ENCODE results near the gene ZNF697. TPM values are rescaled to one million over a fixed set of nuclear protein-coding genes. Genes with fewer than 3 reads are reported as not detected.

The ZNF697 gene
- total RNA-seq, 2 experiments from 2014 or later, result 0.41 to 0.59 TPM

DNA sequence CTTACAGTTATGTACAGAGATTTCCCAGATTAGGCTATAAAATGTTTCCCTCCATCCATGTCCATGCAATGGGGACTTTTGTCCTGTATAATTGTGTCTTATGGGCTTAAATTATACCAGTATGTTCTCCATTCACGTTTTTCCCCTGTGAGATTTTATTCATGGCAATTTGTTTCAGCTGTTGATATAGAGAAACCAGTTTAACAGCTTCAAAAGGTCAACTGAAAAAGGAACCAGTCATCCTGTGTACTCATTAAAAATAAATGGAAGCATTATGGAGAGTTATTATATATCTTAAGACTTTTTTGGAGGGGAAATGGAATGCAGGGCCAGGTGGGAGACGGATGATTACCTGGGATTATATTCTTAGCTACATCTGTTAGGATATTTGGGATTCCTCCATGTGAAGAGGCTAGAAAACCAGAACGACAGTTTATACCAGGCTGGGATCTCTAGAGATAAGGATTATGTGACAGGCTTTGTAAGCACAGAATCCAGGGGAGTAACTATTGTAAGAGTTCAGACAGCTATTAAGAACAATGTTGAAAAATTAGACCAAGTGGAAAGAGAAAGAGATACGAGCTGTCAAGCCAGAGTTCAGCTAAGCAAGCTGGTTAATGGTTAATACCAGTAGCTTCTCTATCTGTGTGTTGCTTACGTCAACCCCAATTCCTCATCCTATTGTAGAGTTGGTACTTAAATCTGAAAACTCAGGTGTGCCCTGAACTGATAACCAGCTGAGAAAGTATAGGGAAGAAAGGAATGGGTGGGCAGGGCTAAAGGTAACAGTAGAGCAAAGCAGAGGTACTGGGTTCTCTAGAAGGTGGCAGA lies 12.4 kb upstream of the ZNF697 start:
- Mint-ChIP-seq H3K27me3 (ENCODE audit: low read depth) (peaks cover 10% of the 10 kb centered on the region), H3K36me3 (ENCODE audit: low read depth) (no peaks in the 10 kb centered on the region), H3K9me3 (no peaks in the 10 kb centered on the region), H3K27ac (no peak overlapping the region), H3K4me3 (no peak overlapping the region), H3K4me1 (ENCODE audit: low read depth) (no peaks in the 10 kb centered on the region)
- intact Hi-C loops (cut with micrococcal nuclease), result no loop called here
- DNase-seq, result no peak
- CTCF ChIA-PET, result interaction anchor here (1.1 to 4.8 kb wide), 4 partner anchors 10 to 386 kb away, joined by 3 to 28 read pairs (median 4); no protein-coding TSS in a partner anchor

DNA sequence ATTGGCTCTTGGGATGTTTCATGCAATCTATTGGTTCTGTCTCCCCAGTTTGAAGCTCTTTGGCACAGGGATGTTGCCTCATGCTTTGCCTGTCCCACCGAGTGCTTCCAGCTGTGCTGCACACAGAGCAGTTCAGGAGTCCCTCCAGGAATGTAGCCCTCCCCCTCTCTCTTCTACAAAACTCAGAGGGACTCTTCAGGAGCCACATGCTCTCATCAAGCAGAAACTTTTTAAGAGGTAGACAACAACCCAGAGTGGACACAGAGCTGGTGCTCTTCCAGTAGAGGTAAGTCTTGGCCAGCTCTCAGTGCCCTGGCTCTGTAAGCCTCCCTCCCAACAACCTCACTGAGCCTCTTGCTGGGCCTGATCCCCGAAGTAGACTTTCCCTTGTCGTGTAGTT lies 11.6 kb upstream of the ZNF697 start:
- intact Hi-C loops (cut with micrococcal nuclease), result no loop called here
- CTCF ChIA-PET, result interaction anchor here (1.3 to 4.8 kb wide), 2 partner anchors 11 to 16 kb away, joined by 3 to 28 read pairs; no protein-coding TSS in a partner anchor
- Mint-ChIP-seq H3K9me3 (no peaks in the 10 kb centered on the region), H3K36me3 (ENCODE audit: low read depth) (no peaks in the 10 kb centered on the region), H3K4me3 (no peak overlapping the region), H3K27me3 (ENCODE audit: low read depth) (peaks cover 13% of the 10 kb centered on the region), H3K4me1 (ENCODE audit: low read depth) (no peaks in the 10 kb centered on the region), H3K27ac (no peak overlapping the region)
- DNase-seq, result no peak

DNA sequence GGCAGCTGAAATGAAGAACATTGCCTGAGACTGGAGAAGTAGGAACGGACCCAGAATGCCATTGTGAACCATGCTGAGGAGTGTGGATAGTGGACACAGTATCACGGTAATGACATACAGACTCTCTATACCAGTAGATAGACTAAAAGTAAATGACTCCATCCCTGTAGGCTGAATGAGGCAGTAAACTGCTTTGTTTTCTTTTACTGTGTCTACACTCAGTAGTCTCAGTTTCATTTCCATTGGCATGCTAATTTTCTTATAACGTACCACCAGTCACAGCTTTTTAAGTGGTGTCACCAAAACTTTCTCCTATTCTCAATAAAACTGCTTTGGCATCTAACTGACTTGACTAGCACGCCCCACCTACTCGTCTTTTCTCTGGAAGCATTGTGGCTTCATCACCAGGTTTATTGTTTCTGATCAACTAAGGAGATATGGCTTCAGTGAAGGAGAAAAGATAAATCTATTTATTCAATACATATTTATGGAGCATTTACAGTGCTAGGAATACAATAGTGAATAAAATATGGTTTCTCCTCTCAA lies 8.4 kb upstream of the ZNF697 start:
- H3K4me1 Mint-ChIP-seq (ENCODE audit: low read depth), result no peaks in the 10 kb centered on the region
- no peaks in the 10 kb centered on the region for H3K36me3 Mint-ChIP-seq (ENCODE audit: low read depth)
- no peaks in the 10 kb centered on the region for H3K9me3 Mint-ChIP-seq
- no peak overlapping the region for H3K27ac Mint-ChIP-seq
- DNase-seq, result no peak
- intact Hi-C loops (cut with micrococcal nuclease), result no loop called here
- H3K27me3 Mint-ChIP-seq (ENCODE audit: low read depth), result peaks cover 26% of the 10 kb centered on the region
- CTCF ChIA-PET, result no interaction called here
- no peak overlapping the region for H3K4me3 Mint-ChIP-seq

DNA sequence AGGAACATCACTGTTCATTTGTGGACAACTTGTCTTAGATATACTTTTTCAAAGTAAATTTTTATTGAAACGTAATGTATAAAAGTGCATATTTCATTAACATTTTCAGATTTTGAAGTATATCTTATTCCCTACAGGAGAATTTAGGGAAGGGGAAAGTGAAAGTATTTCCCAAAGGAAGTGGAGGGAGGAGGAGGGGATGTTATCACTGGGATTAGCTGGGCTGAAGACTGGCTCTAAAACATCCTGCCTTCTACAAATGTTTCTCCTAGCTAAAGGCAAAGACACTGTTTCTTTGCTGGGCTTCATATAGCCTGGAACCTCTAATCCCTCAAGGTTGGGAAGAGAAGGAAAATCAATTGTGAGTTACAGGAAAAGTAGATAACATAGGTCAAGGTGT lies 7.1 kb upstream of the ZNF697 start:
- peaks cover 33% of the 10 kb centered on the region for H3K27me3 Mint-ChIP-seq (ENCODE audit: low read depth)
- intact Hi-C loops (cut with micrococcal nuclease), result no loop called here

DNA sequence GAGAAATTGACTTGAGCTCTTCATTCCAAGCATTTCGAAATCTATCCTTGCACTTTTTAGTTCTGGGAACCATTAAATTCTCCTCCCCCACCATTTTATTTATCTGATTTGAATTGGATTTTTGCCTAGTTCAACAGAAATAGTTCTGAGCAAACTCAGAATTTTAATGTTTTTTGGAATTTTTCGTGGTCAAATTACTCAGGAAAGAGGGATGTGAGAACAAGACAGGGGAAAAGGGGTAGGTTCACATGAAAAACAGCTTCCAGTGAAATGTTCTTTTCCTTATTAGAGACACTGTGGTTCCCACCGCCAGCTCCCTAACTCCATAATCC lies 5.7 kb upstream of the ZNF697 start:
- Mint-ChIP-seq H3K36me3 (ENCODE audit: low read depth) (no peaks in the 10 kb centered on the region), H3K27me3 (ENCODE audit: low read depth) (peaks cover 44% of the 10 kb centered on the region), H3K27ac (no peak overlapping the region), H3K4me3 (no peak overlapping the region), H3K4me1 (ENCODE audit: low read depth) (no peaks in the 10 kb centered on the region), H3K9me3 (no peaks in the 10 kb centered on the region)
- CTCF ChIA-PET, result interaction anchor here (0.9 to 2.9 kb wide), 4 partner anchors 9 to 44 kb away, joined by 3 to 17 read pairs (median 3); no protein-coding TSS in a partner anchor
- intact Hi-C loops (cut with micrococcal nuclease), result no loop called here
- no peak for DNase-seq

More for the DNA sequence above, 7.1 kb upstream of the ZNF697 start:
- DNase-seq, result no peak
- Mint-ChIP-seq H3K4me1 (ENCODE audit: low read depth) (no peaks in the 10 kb centered on the region), H3K4me3 (no peak overlapping the region), H3K36me3 (ENCODE audit: low read depth) (no peaks in the 10 kb centered on the region), H3K9me3 (no peaks in the 10 kb centered on the region), H3K27ac (no peak overlapping the region)
- CTCF ChIA-PET, result interaction anchor here (2.9 kb wide), 1 partner anchor 20 kb away, joined by 17 read pairs; no protein-coding TSS in a partner anchor

DNA sequence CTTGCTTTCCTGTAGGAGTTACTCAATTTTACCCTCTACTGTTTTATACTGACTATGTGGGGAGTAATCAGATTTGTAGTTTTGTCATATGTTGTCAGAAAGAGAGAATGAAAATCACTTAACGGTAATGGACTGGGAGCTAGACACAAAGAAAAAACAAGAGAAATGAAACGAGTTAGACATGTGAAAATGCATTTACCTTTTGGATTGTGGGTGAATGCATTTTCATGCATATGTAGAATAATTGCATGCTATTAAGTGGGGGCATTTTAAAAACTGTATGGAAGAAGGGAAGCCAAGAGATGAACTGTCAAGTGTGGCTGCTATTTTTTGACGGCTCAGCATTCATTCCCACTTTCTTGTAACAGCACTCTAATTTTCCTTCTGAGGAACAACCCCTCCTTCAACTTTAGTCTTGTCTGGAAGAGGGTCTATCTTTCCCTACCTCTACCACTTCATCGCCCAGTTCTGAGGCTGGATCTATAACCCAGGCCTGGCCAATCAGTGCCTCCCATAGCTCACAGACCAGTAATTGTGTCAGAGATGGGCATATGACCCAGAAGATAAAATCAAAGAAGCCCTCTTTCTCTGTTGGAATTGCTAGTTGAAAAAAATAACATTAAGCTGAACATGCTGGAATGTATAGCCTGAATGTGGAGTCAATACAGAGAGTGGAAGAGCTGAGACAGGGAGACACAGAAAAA lies 5.2 kb upstream of the ZNF697 start:
- no peaks in the 10 kb centered on the region for H3K4me1 Mint-ChIP-seq (ENCODE audit: low read depth)
- no peak for DNase-seq
- H3K27ac Mint-ChIP-seq, result no peak overlapping the region
- no peaks in the 10 kb centered on the region for H3K9me3 Mint-ChIP-seq
- CTCF ChIA-PET, result interaction anchor here (0.9 to 2.9 kb wide), 3 partner anchors 9 to 44 kb away, joined by 3 to 17 read pairs (median 3); no protein-coding TSS in a partner anchor
- peaks cover 46% of the 10 kb centered on the region for H3K27me3 Mint-ChIP-seq (ENCODE audit: low read depth)
- H3K4me3 Mint-ChIP-seq, result no peak overlapping the region
- H3K36me3 Mint-ChIP-seq (ENCODE audit: low read depth), result no peaks in the 10 kb centered on the region
- intact Hi-C loops (cut with micrococcal nuclease), result no loop called here

DNA sequence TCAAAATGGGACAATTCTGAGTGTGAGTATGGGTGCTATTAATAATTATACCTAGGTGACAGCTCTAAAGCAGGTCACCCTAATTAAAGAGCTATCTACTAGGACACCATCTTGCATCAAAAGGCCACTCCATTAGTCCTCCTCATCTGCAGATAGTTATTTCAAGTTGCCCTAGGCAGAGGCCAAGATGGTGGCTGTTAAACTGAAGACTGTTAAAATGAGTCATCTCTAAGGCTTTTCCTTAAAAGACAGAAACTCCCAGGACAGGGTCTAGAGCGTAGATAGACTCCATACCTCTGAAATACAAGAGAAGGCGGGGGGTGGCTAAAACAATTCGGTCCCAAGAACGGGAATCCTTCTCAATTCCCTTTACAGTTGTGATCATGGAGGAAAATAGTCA lies 4.5 kb upstream of the ZNF697 start:
- Mint-ChIP-seq H3K4me1 (ENCODE audit: low read depth) (peaks cover 2% of the 10 kb centered on the region), H3K27me3 (ENCODE audit: low read depth) (peaks cover 48% of the 10 kb centered on the region), H3K9me3 (no peaks in the 10 kb centered on the region), H3K4me3 (no peak overlapping the region), H3K36me3 (ENCODE audit: low read depth) (no peaks in the 10 kb centered on the region), H3K27ac (no peak overlapping the region)
- DNase-seq, result no peak
- intact Hi-C loops (cut with micrococcal nuclease), result no loop called here
- CTCF ChIA-PET, result interaction anchor here (1.0 kb wide), 1 partner anchor 43 kb away, joined by 3 read pairs; no protein-coding TSS in a partner anchor

DNA sequence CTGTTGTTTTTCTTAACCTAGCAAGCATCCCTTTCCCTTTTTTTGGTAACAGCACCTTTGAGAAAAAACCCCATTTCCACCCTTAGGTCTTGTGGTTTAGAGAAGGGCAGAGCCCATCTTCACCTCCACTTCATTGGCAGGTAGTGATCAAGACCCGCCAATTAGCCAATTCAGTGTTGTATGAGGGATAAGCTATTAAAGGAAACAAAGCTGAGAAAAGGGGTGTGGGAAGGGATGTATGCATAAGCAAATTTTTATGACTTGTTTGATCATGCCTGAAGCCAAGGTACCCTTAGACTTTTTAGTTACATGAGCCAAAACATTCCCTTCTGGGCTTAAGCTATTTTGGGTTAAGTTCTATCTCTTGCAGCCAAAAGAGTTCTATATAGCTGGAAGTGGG lies 3.6 kb upstream of the ZNF697 start:
- Mint-ChIP-seq H3K27me3 (ENCODE audit: low read depth) (peaks cover 53% of the 10 kb centered on the region), H3K36me3 (ENCODE audit: low read depth) (no peaks in the 10 kb centered on the region), H3K4me3 (no peak overlapping the region), H3K27ac (no peak overlapping the region), H3K9me3 (no peaks in the 10 kb centered on the region), H3K4me1 (ENCODE audit: low read depth) (peaks cover 10% of the 10 kb centered on the region)
- DNase-seq, result no peak
- intact Hi-C loops (cut with micrococcal nuclease), result no loop called here
- CTCF ChIA-PET, result no interaction called here

DNA sequence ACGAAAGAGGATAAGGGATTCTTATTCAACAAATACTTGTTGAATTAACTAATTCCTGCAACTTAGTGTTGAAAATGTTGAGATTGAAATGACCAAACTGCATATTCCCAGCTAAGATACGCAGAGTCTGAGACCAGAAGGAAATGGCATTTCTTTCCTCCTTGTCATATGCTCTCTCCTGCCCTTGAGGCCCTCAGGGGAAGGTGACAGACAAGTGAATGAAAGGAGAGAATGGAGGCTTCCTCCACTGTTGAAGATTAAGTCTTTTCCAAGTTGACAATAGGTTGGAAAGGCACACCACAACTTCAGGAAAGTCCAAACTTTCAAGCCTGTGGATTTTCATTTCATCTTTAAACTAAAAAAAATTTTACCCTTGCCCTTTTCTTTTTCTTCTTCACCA lies 3.1 kb upstream of the ZNF697 start:
- H3K27me3 Mint-ChIP-seq (ENCODE audit: low read depth), result peaks cover 56% of the 10 kb centered on the region
- no peaks in the 10 kb centered on the region for H3K9me3 Mint-ChIP-seq
- H3K36me3 Mint-ChIP-seq (ENCODE audit: low read depth), result no peaks in the 10 kb centered on the region
- no peak overlapping the region for H3K27ac Mint-ChIP-seq
- no peak overlapping the region for H3K4me3 Mint-ChIP-seq
- intact Hi-C loops (cut with micrococcal nuclease), result no loop called here
- no peak for DNase-seq
- peaks cover 15% of the 10 kb centered on the region for H3K4me1 Mint-ChIP-seq (ENCODE audit: low read depth)
- CTCF ChIA-PET, result no interaction called here

DNA sequence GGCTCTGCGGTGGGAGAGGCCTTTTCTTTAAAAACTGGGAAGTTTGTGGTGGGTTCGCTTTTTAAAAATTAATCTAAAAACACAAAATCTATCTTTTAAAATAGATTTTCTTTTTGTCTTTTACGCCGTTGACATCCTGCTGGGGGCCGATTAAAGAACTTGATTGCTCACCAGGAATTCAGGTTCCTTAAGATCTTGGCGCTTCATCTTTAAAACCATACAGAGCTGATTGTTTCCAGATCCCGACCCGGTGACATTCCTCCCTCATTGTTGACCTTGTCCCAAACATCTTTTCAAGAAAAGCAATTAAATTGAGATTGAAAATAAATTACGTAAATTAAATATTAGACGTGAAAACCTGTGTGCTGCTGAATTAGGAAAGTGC lies 546 bp upstream of the ZNF697 start:
- Mint-ChIP-seq H3K27ac (no peak overlapping the region), H3K9me3 (no peaks in the 10 kb centered on the region), H3K4me3 (peak overlapping the region; percentile 73)

DNA sequence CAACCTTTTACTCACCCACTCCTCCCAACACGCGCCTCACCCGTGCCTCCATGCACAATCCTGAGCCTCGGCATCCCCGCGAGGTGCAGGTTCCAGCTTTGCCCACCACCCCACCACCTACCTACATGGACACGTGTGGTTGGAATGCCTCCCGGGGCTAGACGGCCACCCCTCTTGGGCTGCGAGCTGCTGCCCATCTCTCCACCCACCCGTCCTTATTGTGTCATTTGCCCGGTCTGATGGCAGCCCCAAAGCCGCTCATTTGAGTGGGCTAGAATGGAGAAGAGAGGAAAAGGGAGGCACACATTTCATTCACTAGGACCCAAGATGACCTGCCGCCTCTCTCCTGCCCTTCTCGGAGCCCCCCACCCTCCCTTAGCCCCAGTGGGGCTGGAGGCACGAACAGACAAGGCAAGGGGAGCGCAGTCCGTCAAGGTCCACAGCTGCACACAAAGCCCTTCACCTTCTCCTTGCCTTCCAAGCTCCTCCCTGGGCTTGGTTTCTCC lies 785 bp downstream of the ZNF697 start:
- H3K4me3 Mint-ChIP-seq, result peak overlapping the region; percentile 73
- H3K27me3 Mint-ChIP-seq (ENCODE audit: low read depth), result peaks cover 61% of the 10 kb centered on the region
- H3K4me1 Mint-ChIP-seq (ENCODE audit: low read depth), result peaks cover 20% of the 10 kb centered on the region
- no peaks in the 10 kb centered on the region for H3K36me3 Mint-ChIP-seq (ENCODE audit: low read depth)
- CTCF ChIA-PET, result interaction anchor here (2.1 kb wide), 1 partner anchor 27 kb away, joined by 15 read pairs; no protein-coding TSS in a partner anchor
- no peaks in the 10 kb centered on the region for H3K9me3 Mint-ChIP-seq
- intact Hi-C loops (cut with micrococcal nuclease), result no loop called here
- no peak for DNase-seq
- H3K27ac Mint-ChIP-seq, result no peak overlapping the region

More for the DNA sequence above, 546 bp upstream of the ZNF697 start:
- CTCF ChIA-PET, result interaction anchor here (1.2 to 2.1 kb wide), 4 partner anchors 26 to 160 kb away, joined by 3 to 15 read pairs (median 4); no protein-coding TSS in a partner anchor
- intact Hi-C loops (cut with micrococcal nuclease), result loop anchor here (2.0 kb wide), 1 partner anchor 62 kb away; the partner anchor contains the start of gene PHGDH
- Mint-ChIP-seq H3K27me3 (ENCODE audit: low read depth) (peaks cover 63% of the 10 kb centered on the region), H3K36me3 (ENCODE audit: low read depth) (no peaks in the 10 kb centered on the region), H3K4me1 (ENCODE audit: low read depth) (peaks cover 20% of the 10 kb centered on the region)
- DNase-seq, result no peak

Data from activated naive CD4-positive, alpha-beta T cell treated with anti-CD3 and anti-CD28 coated beads for 36 hours (primary cell).